ENCODE results near the gene PTPRE.

- no peak for TF ChIP-seq POLR2AphosphoS5 (IDR thresholded peaks at IDR 0.05; ENCODE audit: low read depth, low read length)
- no peak for TF ChIP-seq TAF1 (IDR thresholded peaks at IDR 0.05; ENCODE audit: borderline replicate concordance, insufficient read depth, low read length)
Observed at GRCh38 chr10:128128582-128128981, 221.7 kb downstream of the PTPRE start.

Measured in PFSK-1 (cell line).